NCI-H526 (cell line): ENCODE results near the gene WDR75.
A peak's percentile ranks its signal among the peaks of the same experiment; 100 is the strongest.
"Not testable (repeated sequence)": the region's sequence is repeated elsewhere in the genome, so short reads cannot be mapped to it uniquely, and the experiment has no call there.

Experiments
- DNase-seq, 2 experiments: peaks; one replicate each; lab custom pipeline; 2025; lab: John Stamatoyannopoulos, UW

The WDR75 gene

GRCh38 chr2:189440947-189441708 is at the start of gene WDR75:
Gene WDR75, plus strand, starts transcription at chr2:189441474. Its CDS starts 19 bp downstream, at chr2:189441493.
- peak; percentile 92 to 96 for DNase-seq

GRCh38 chr2:189393440-189394111 is 47.7 kb upstream of the WDR75 start:
- no peak for DNase-seq

- no peak for DNase-seq
Measured at GRCh38 chr2:189394525-189394924, 46.7 kb upstream of the WDR75 start.

GRCh38 chr2:189402932-189403331 is 38.3 kb upstream of the WDR75 start:
- no peak for DNase-seq

- peak in 1 of 2 experiments; percentile 15 for DNase-seq
Measured at GRCh38 chr2:189406586-189407233, 34.6 kb upstream of the WDR75 start.

- DNase-seq = no peak
Measured at GRCh38 chr2:189407281-189408209, 33.7 kb upstream of the WDR75 start.

- DNase-seq = no peak
Measured at GRCh38 chr2:189408294-189408693, 33.0 kb upstream of the WDR75 start.

- no peak for DNase-seq
Measured at GRCh38 chr2:189409131-189409530, 32.1 kb upstream of the WDR75 start.

- no peak for DNase-seq
Measured at GRCh38 chr2:189409647-189410046, 31.6 kb upstream of the WDR75 start.

- no peak for DNase-seq
Measured at GRCh38 chr2:189411860-189412259, 29.4 kb upstream of the WDR75 start.

GRCh38 chr2:189412330-189412953 is 28.8 kb upstream of the WDR75 start:
- DNase-seq = peak; percentile 9 to 40

GRCh38 chr2:189413249-189413648 is 28.0 kb upstream of the WDR75 start:
- DNase-seq = no peak

- DNase-seq = no peak
Measured at GRCh38 chr2:189421644-189422043, 19.6 kb upstream of the WDR75 start.

- DNase-seq = no peak
Measured at GRCh38 chr2:189424961-189425360, 16.3 kb upstream of the WDR75 start.

- DNase-seq = no peak
Measured at GRCh38 chr2:189425676-189426075, 15.6 kb upstream of the WDR75 start.

- no peak for DNase-seq
Measured at GRCh38 chr2:189426886-189427285, 14.4 kb upstream of the WDR75 start.

- no peak for DNase-seq
Measured at GRCh38 chr2:189427872-189428271, 13.4 kb upstream of the WDR75 start.

GRCh38 chr2:189430448-189430847 is 10.8 kb upstream of the WDR75 start:
- DNase-seq = not testable (repeated sequence)

GRCh38 chr2:189435803-189436202 is 5.5 kb upstream of the WDR75 start:
- DNase-seq = not testable (repeated sequence)

- DNase-seq = no peak
Measured at GRCh38 chr2:189437926-189438325, 3.3 kb upstream of the WDR75 start.

- DNase-seq = no peak
Measured at GRCh38 chr2:189439342-189439741, 1.9 kb upstream of the WDR75 start.

- DNase-seq = no peak
Measured at GRCh38 chr2:189440644-189440946, 679 bp upstream of the WDR75 start.
